Naive B cell (primary cell): ENCODE results near the gene TUBB1. TPM values are rescaled to one million over a fixed set of nuclear protein-coding genes. Genes with fewer than 3 reads are reported as not detected.

ENCODE experiments used
- ATAC-seq, 2 donors: fragments of 150-1000 bp; cut with Tn5 transposase; 2 replicates each; pipeline ENCODE4 v1.10.0; 2021; ENCODE audit warnings: low read depth in 2 of 2, mild to moderate bottlenecking in 2 of 2, moderate library complexity in 2 of 2
- DNase-seq: peaks from one replicate; pipeline ENCODE4 v3.0.0; 2022
- H3K27ac Mint-ChIP-seq, 6 donors: one replicate each; pipeline ENCODE4 v1.8.0; 2020 to 2022; ENCODE audit warnings: mild to moderate bottlenecking in 6 of 6, mixed read lengths in 6 of 6, moderate library complexity in 5 of 6, inconsistent platforms in 2 of 6
- H3K27me3 Mint-ChIP-seq, 3 donors: one replicate each; pipeline ENCODE4 v1.8.0; 2021 to 2022; ENCODE audit warnings: mixed read lengths in 3 of 3, mild to moderate bottlenecking in 1 of 3
- H3K36me3 Mint-ChIP-seq, 2 donors: one replicate each; pipeline ENCODE4 v1.8.0; 2020 to 2022; ENCODE audit warnings: mixed read lengths in 2 of 2, inconsistent platforms in 1 of 2, mild to moderate bottlenecking in 1 of 2
- H3K4me1 Mint-ChIP-seq, 3 donors: one replicate each; pipeline ENCODE4 v1.8.0; 2020 to 2022; ENCODE audit warnings: mixed read lengths in 3 of 3, inconsistent platforms in 1 of 3, mild to moderate bottlenecking in 1 of 3, moderate library complexity in 1 of 3
- H3K4me3 Mint-ChIP-seq, 8 donors: one replicate each; pipeline ENCODE4 v1.8.0; 2020 to 2022; ENCODE audit warnings: mild to moderate bottlenecking in 8 of 8, mixed read lengths in 8 of 8, moderate library complexity in 8 of 8, inconsistent platforms in 2 of 8
- H3K9me3 Mint-ChIP-seq, 7 donors: one replicate each; pipeline ENCODE4 v1.8.0; 2020 to 2022; ENCODE audit warnings: mixed read lengths in 7 of 7, mild to moderate bottlenecking in 5 of 7, inconsistent platforms in 2 of 7, moderate library complexity in 1 of 7
- polyA plus RNA-seq, 6 donors: library from polyadenylated mRNA; unstranded; fragments of 300-500 nt; fragmentation: Illumina TruSeq; gene quantifications; one replicate each; pipeline ENCODE4 v1.2.3, GENCODE V29; 2021; ENCODE audit warnings: low read depth in 6 of 6

The TUBB1 gene
- polyA plus RNA-seq, 6 donors from 2014 or later, result 2.5 to 16.4 (median 11.0) TPM

GRCh38 chr20:59003836-59004492, 15.3 kb upstream of the TUBB1 start:
- Mint-ChIP-seq H3K27ac (peak overlapping the region; percentile 96 to 100 (median 100)), H3K4me1 (peaks cover 43 to 64% (median 61%) of the 10 kb centered on the region in 3 donors), H3K36me3 (peaks cover 0 to 23% of the 10 kb centered on the region in 2 donors), H3K27me3 (no peaks in the 10 kb centered on the region), H3K4me3 (peak overlapping the region; percentile 88 to 100 (median 96)), H3K9me3 (no peaks in the 10 kb centered on the region)
- ATAC-seq (no peak), DNase-seq (no peak)

- no peaks in the 10 kb centered on the region for H3K9me3 Mint-ChIP-seq
- DNase-seq (no peak), ATAC-seq (peak; percentile 3 to 11)
- H3K36me3 Mint-ChIP-seq, result peaks cover 0 to 23% of the 10 kb centered on the region in 2 donors
- H3K4me3 Mint-ChIP-seq, result peak overlapping the region; percentile 88 to 100 (median 96)
- peaks cover 47 to 69% (median 64%) of the 10 kb centered on the region in 3 donors for H3K4me1 Mint-ChIP-seq
- H3K27me3 Mint-ChIP-seq, result no peaks in the 10 kb centered on the region
- peak overlapping the region; percentile 96 to 100 (median 100) for H3K27ac Mint-ChIP-seq
Measured at GRCh38 chr20:59004493-59004762, 14.8 kb upstream of the TUBB1 start.

GRCh38 chr20:59004763-59005522, 14.3 kb upstream of the TUBB1 start:
- Mint-ChIP-seq H3K27me3 (no peaks in the 10 kb centered on the region), H3K4me1 (peaks cover 47 to 74% (median 68%) of the 10 kb centered on the region in 3 donors), H3K4me3 (peak overlapping the region; percentile 88 to 100 (median 96)), H3K36me3 (peaks cover 0 to 23% of the 10 kb centered on the region in 2 donors), H3K27ac (peak overlapping the region; percentile 96 to 100 (median 100)), H3K9me3 (no peaks in the 10 kb centered on the region)
- DNase-seq (peak; percentile 93), ATAC-seq (peak; percentile 68 to 72)

GRCh38 chr20:59005523-59006166, 13.6 kb upstream of the TUBB1 start:
- DNase-seq (no peak), ATAC-seq (no peak)
- peaks cover 0 to 23% of the 10 kb centered on the region in 2 donors for H3K36me3 Mint-ChIP-seq
- no peaks in the 10 kb centered on the region for H3K27me3 Mint-ChIP-seq
- H3K27ac Mint-ChIP-seq, result peak overlapping the region; percentile 96 to 100 (median 100)
- H3K9me3 Mint-ChIP-seq, result no peaks in the 10 kb centered on the region
- H3K4me3 Mint-ChIP-seq, result peak overlapping the region; percentile 88 to 100 (median 96)
- peaks cover 47 to 80% (median 72%) of the 10 kb centered on the region in 3 donors for H3K4me1 Mint-ChIP-seq

- peak overlapping the region; percentile 88 to 100 (median 96) for H3K4me3 Mint-ChIP-seq
- ATAC-seq, result no peak
- H3K27ac Mint-ChIP-seq, result peak overlapping the region; percentile 24 to 100 (median 97)
- H3K36me3 Mint-ChIP-seq, result peaks cover 0 to 23% of the 10 kb centered on the region in 2 donors
- no peaks in the 10 kb centered on the region for H3K9me3 Mint-ChIP-seq
- DNase-seq, result no peak
- H3K27me3 Mint-ChIP-seq, result no peaks in the 10 kb centered on the region
- H3K4me1 Mint-ChIP-seq, result peaks cover 50 to 83% (median 75%) of the 10 kb centered on the region in 3 donors
Measured at GRCh38 chr20:59006167-59006863, 12.9 kb upstream of the TUBB1 start.

- peak; percentile 49 for DNase-seq
- Mint-ChIP-seq H3K36me3 (peaks cover 0 to 23% of the 10 kb centered on the region in 2 donors), H3K4me1 (peaks cover 53 to 81% (median 73%) of the 10 kb centered on the region in 3 donors), H3K4me3 (peak within 1 kb of the TSS; percentile 88 to 100 (median 98)), H3K27ac (peak within 1 kb of the TSS; percentile 96 to 100 (median 98)), H3K27me3 (no peaks in the 10 kb centered on the region), H3K9me3 (no peaks in the 10 kb centered on the region)
- ATAC-seq, result peak; percentile 5 to 6
Measured at GRCh38 chr20:59006864-59007664, 12.2 kb upstream of the TUBB1 start, which contains the start of gene CTSZ. Gene CTSZ, minus strand, starts transcription at chr20:59007254. Its CDS starts 126 bp downstream, at chr20:59007128.

- Mint-ChIP-seq H3K4me1 (peaks cover 50 to 75% (median 64%) of the 10 kb centered on the region in 3 donors), H3K27me3 (no peaks in the 10 kb centered on the region), H3K27ac (peak overlapping the region; percentile 92 to 99 (median 98)), H3K4me3 (peak overlapping the region; percentile 88 to 100 (median 98)), H3K9me3 (no peaks in the 10 kb centered on the region), H3K36me3 (peaks cover 0 to 15% of the 10 kb centered on the region in 2 donors)
- ATAC-seq (peak; percentile 30 to 36), DNase-seq (peak; percentile 87)
Measured at GRCh38 chr20:59007665-59008511, 11.3 kb upstream of the TUBB1 start.

- H3K4me3 Mint-ChIP-seq, result peak overlapping the region in 5 of 8 donors; percentile 5 to 100 (median 95)
- ATAC-seq, result no peak
- H3K9me3 Mint-ChIP-seq, result no peaks in the 10 kb centered on the region
- peaks cover 0 to 11% of the 10 kb centered on the region in 2 donors for H3K36me3 Mint-ChIP-seq
- DNase-seq, result no peak
- no peaks in the 10 kb centered on the region for H3K27me3 Mint-ChIP-seq
- peak overlapping the region; percentile 92 to 99 (median 98) for H3K27ac Mint-ChIP-seq
- peaks cover 48 to 69% (median 64%) of the 10 kb centered on the region in 3 donors for H3K4me1 Mint-ChIP-seq
Measured at GRCh38 chr20:59008715-59009336, 10.4 kb upstream of the TUBB1 start.

GRCh38 chr20:59010321-59010994, 8.8 kb upstream of the TUBB1 start:
- DNase-seq (no peak), ATAC-seq (no peak)
- peak overlapping the region in 1 of 6 donors; percentile 24 for H3K27ac Mint-ChIP-seq
- peak overlapping the region in 1 of 8 donors; percentile 66 for H3K4me3 Mint-ChIP-seq
- H3K27me3 Mint-ChIP-seq, result no peaks in the 10 kb centered on the region
- peaks cover 0 to 5% of the 10 kb centered on the region in 2 donors for H3K36me3 Mint-ChIP-seq
- no peaks in the 10 kb centered on the region for H3K9me3 Mint-ChIP-seq
- H3K4me1 Mint-ChIP-seq, result peaks cover 38 to 59% (median 57%) of the 10 kb centered on the region in 3 donors

GRCh38 chr20:59010995-59011873, 8.0 kb upstream of the TUBB1 start:
- H3K36me3 Mint-ChIP-seq, result peaks cover 0 to 5% of the 10 kb centered on the region in 2 donors
- peak overlapping the region in 2 of 6 donors; percentile 20 to 27 for H3K27ac Mint-ChIP-seq
- peak overlapping the region in 1 of 8 donors; percentile 32 for H3K4me3 Mint-ChIP-seq
- H3K27me3 Mint-ChIP-seq, result no peaks in the 10 kb centered on the region
- peaks cover 40 to 60% (median 57%) of the 10 kb centered on the region in 3 donors for H3K4me1 Mint-ChIP-seq
- DNase-seq (no peak), ATAC-seq (no peak)
- no peaks in the 10 kb centered on the region for H3K9me3 Mint-ChIP-seq
